A673 (cell line): ENCODE results near the gene SLC5A2. TPM values are rescaled to one million over a fixed set of nuclear protein-coding genes. Genes with fewer than 3 reads are reported as not detected.

ENCODE experiments used
- BruUV-seq: library from RNA; stranded (reverse); fragments of 400-500 nt; replicated peaks from 2 replicates; lab custom pipeline; 2021; lab: Mats Ljungman, UMichigan
- CTCF ChIA-PET: fragments of 300-600 bp; sonication (Branson Sonifier 250); formaldehyde crosslinking; loops from one replicate; lab custom pipeline; 2022; ENCODE audit warnings: antibody characterized with exemption; lab: Charles Lee
- POLR2A ChIA-PET: fragments of 300-600 bp; sonication (Branson Sonifier 250); formaldehyde crosslinking; loops from one replicate; lab custom pipeline; 2022; ENCODE audit warnings: antibody characterized with exemption; ENCODE audit not compliant: low non-redundant PET; lab: Charles Lee
- DNase-seq: peaks from one replicate; pipeline ENCODE4 v3.0.0-alpha.2; 2015; ENCODE audit warnings: low spot score
- H3K27ac ChIP-seq: fragments of 200-600 bp; sonication (generic); 2 replicates; pipeline ENCODE4 v1.5.1; 2016; ENCODE audit warnings: mixed run types, low read depth, mild to moderate bottlenecking, mixed read lengths, antibody characterized with exemption, low read length; ENCODE audit not compliant: poor library complexity, severe bottlenecking
- H3K27me3 ChIP-seq: fragments of 200-600 bp; sonication (generic); replicated peaks from 2 replicates; pipeline ENCODE4 v1.6.1; 2017; ENCODE audit warnings: mixed run types, low read depth, mild to moderate bottlenecking, mixed read lengths, antibody characterized with exemption, low read length; ENCODE audit not compliant: insufficient read depth, poor library complexity
- H3K36me3 ChIP-seq: fragments of 200-600 bp; sonication (generic); 2 replicates; pipeline ENCODE4 v1.6.1; 2016; ENCODE audit warnings: mixed run types, mild to moderate bottlenecking, mixed read lengths, antibody characterized with exemption, low read length; ENCODE audit not compliant: insufficient read depth, poor library complexity, severe bottlenecking
- H3K4me1 ChIP-seq: fragments of 200-600 bp; sonication (generic); 2 replicates; pipeline ENCODE4 v1.6.1; 2017; ENCODE audit warnings: mixed run types, mild to moderate bottlenecking, mixed read lengths, antibody characterized with exemption, low read length; ENCODE audit not compliant: insufficient read depth, poor library complexity, severe bottlenecking
- H3K4me3 ChIP-seq: fragments of 200-600 bp; sonication (generic); 2 replicates; pipeline ENCODE4 v1.5.1; 2016; ENCODE audit warnings: low read depth, mixed run types, mild to moderate bottlenecking, mixed read lengths, low read length; ENCODE audit not compliant: poor library complexity, severe bottlenecking
- H3K9me3 ChIP-seq: fragments of 200-600 bp; sonication (generic); 2 replicates; pipeline ENCODE4 v1.6.1; 2016; ENCODE audit warnings: mixed run types, low read depth, mild to moderate bottlenecking, mixed read lengths, antibody characterized with exemption, low read length; ENCODE audit not compliant: poor library complexity, severe bottlenecking
- CTCF ChIP-seq: fragments of 300-800, 200-600 bp; sonication (generic); conservative IDR thresholded peaks from 2 replicates; pipeline ENCODE4 v1.5.1; 2017; ENCODE audit warnings: low read depth, mild to moderate bottlenecking, antibody characterized with exemption, low read length, moderate library complexity, mixed read lengths
- EZH2 ChIP-seq: fragments of 200-600 bp; sonication (generic); IDR thresholded peaks from 2 replicates; pipeline ENCODE4 v1.6.1; 2017; ENCODE audit warnings: borderline replicate concordance, low read depth, mild to moderate bottlenecking, mixed read lengths, antibody characterized with exemption, low read length; ENCODE audit not compliant: poor library complexity, severe bottlenecking
- intact Hi-C: fragments of 100-400 bp; cut with micrococcal nuclease; formaldehyde crosslinking; loops from one replicate; pipeline ENCODE4 v1.10.0; 2022; ENCODE audit not compliant: unreplicated experiment
- total RNA-seq: library from RNA; stranded (reverse); gene quantifications from 2 replicates; pipeline ENCODE4 v1.2.3, GENCODE V29; 2021

The SLC5A2 gene
- total RNA-seq, 1 experiment from 2014 or later = not detected

- intact Hi-C loops = no loop called here
- CTCF ChIA-PET = no interaction called here
- Histone ChIP-seq H3K4me3 (no peak overlapping the region), H3K9me3 (no peaks in the 10 kb centered on the region), H3K4me1 (no peaks in the 10 kb centered on the region), H3K36me3 (no peaks in the 10 kb centered on the region), H3K27me3 (peaks cover 30% of the 10 kb centered on the region), H3K27ac (no peak overlapping the region)
- BruUV-seq = no TSS peak
- POLR2A ChIA-PET = no interaction called here
- DNase-seq = no peak
- TF ChIP-seq CTCF = no peak
- no peak for TF ChIP-seq EZH2
These were observed 42.2 kb downstream of the SLC5A2 start for GRCh38 chr16:31525113-31525512.

- Histone ChIP-seq H3K27ac (no peak within 1 kb of the TSS), H3K4me1 (no peaks in the 10 kb centered on the region), H3K36me3 (no peaks in the 10 kb centered on the region), H3K27me3 (peaks cover 43% of the 10 kb centered on the region), H3K9me3 (no peaks in the 10 kb centered on the region), H3K4me3 (no peak within 1 kb of the TSS)
- DNase-seq = no peak
- CTCF ChIA-PET = no interaction called here
- POLR2A ChIA-PET = no interaction called here
- TF ChIP-seq CTCF = no peak
- peak; percentile 32 for TF ChIP-seq EZH2
- intact Hi-C loops = no loop called here
- BruUV-seq = no TSS peak
These were observed 44.9 kb downstream of the SLC5A2 start, which contains the start of gene AHSP for GRCh38 chr16:31527734-31528274. Gene AHSP, plus strand, starts transcription at chr16:31527900. Its CDS starts 240 bp downstream, at chr16:31528140.

- ChIA-PET CTCF (no interaction called here), POLR2A (no interaction called here)
- DNase-seq = no peak
- BruUV-seq = no TSS peak
- Histone ChIP-seq H3K36me3 (no peaks in the 10 kb centered on the region), H3K27ac (no peak overlapping the region), H3K4me3 (no peak overlapping the region), H3K27me3 (peaks cover 43% of the 10 kb centered on the region), H3K4me1 (no peaks in the 10 kb centered on the region), H3K9me3 (no peaks in the 10 kb centered on the region)
- intact Hi-C loops = no loop called here
- TF ChIP-seq CTCF (no peak), EZH2 (no peak)
These were observed 45.7 kb downstream of the SLC5A2 start for GRCh38 chr16:31528523-31529107.
